Measurements from ENCODE around the gene DNPEP. TPM values are rescaled to one million over a fixed set of nuclear protein-coding genes. Genes with fewer than 3 reads are reported as not detected.
"Not testable (repeated sequence)": the region's sequence is repeated elsewhere in the genome, so short reads cannot be mapped to it uniquely, and the experiment has no call there.

The DNPEP gene
- total RNA-seq, 2 experiments from 2014 or later, result 58.8 to 64.9 TPM

DNA sequence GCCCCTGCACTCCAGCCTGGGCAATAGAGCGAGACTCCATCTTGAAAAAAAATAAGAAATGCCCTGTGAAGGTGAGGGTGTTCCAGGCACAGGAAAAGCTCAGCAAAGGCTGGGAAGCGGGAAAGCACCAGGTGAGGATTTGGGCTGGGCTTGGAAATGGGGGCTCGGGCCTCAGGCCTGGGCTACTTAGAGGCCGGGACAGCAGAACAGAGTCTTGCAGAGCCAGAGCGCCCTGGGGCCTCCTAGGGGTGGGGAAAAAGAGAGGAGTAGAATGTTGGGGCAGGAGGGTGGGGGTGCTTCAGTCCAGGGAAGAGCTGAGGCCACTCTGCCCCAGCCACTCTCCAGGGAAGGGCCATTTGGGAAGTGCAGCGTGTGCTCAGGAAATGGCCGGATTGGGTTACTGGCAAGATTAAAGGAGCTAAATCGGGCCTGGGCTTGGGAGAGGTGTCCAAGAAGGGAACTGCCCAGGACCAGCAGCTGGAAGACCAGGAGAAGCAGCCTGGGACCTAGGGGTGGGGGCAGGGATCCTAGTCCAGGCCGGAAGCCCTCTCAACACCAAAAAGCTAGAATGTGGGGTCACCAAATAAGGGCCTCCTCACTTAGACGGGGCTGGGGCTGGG, 16.7 kb upstream of the DNPEP start:
- Mint-ChIP-seq H3K36me3 (ENCODE audit: low read depth) (no peaks in the 10 kb centered on the region), H3K27me3 (peaks cover 4% of the 10 kb centered on the region), H3K27ac (no peak overlapping the region), H3K4me1 (no peaks in the 10 kb centered on the region), H3K4me3 (no peak overlapping the region), H3K9me3 (no peaks in the 10 kb centered on the region)
- ChIA-PET CTCF (interaction anchor here (0.8 to 3.0 kb wide), 7 partner anchors 12 to 129 kb away, joined by 3 to 16 read pairs (median 7); partner anchors contain the start of gene DNPEP), POLR2A (no interaction called here)
- no peak for DNase-seq

DNA sequence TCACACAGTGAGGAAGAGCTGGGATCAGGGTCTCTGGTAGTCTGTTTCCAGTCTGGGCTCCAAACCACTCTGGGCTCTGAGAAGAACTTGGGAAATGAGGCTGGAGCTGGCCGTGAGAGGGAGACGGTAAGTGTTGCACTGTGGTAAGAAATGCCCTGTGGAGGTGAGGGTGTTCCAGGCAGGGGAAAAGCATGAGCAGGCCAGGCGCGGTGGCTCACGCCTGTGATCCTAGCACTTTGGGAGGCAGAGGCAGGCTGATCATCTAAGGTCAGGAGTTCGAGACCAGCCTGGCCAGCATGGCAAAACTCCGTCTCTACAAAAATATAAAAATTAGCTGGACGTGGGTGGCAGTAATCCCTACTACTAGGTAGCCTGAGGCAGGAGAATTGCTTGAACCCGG, 16.1 kb upstream of the DNPEP start:
- no peak overlapping the region for H3K27ac Mint-ChIP-seq
- no peaks in the 10 kb centered on the region for H3K9me3 Mint-ChIP-seq
- H3K36me3 Mint-ChIP-seq (ENCODE audit: low read depth), result no peaks in the 10 kb centered on the region
- DNase-seq, result no peak
- POLR2A ChIA-PET, result no interaction called here
- CTCF ChIA-PET, result interaction anchor here (0.6 to 3.0 kb wide), 14 partner anchors 13 to 217 kb away, joined by 3 to 16 read pairs (median 4); partner anchors contain the start of genes DNPEP and GMPPA
- no peak overlapping the region for H3K4me3 Mint-ChIP-seq
- peaks cover 4% of the 10 kb centered on the region for H3K27me3 Mint-ChIP-seq
- H3K4me1 Mint-ChIP-seq, result no peaks in the 10 kb centered on the region

DNA sequence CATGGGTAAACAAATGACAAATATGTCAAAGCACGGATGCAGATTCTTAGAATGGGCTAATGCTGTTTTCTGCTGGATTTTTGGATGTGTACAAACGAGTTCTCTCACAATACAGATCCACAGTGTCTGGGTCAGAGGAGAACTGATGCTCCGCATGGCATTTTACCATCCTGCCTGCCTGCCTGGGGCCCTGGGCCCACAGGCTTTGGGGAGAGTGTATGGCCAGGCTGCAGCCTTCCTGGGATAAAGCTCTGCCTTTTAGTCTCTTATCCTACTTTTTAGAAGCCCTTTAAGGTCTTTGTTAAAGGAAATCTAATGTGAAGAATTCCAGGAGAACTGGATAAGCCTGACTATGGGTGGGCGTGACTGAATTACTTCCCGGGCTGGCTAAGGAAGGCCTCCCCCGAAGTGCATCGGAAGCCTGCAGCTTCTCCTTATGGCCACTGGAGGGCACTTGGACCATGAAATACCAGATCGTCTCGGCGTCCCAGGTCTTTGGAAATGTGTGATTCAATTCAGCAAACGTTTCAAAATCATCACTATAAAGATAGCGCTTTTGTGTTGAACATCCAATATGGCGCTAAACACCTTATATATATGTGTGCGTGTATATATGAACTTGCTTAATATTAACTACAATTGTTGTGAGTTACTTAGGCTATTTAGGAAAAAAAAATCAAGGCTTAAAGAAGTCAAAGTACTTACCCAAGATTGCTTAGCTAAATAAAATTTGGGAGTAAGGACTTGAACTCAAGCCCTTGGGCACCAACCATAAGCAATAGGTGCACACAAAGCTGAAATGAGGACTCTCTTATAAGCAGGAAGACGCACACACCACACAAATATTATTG, 15.2 kb upstream of the DNPEP start:
- peak; percentile 65 for DNase-seq
- POLR2A ChIA-PET, result no interaction called here
- H3K9me3 Mint-ChIP-seq, result no peaks in the 10 kb centered on the region
- H3K27ac Mint-ChIP-seq, result no peak overlapping the region
- CTCF ChIA-PET, result interaction anchor here (0.6 to 3.0 kb wide), 21 partner anchors 10 to 1302 kb away, joined by 3 to 20 read pairs (median 3); partner anchors contain the start of genes CNPPD1, DNPEP and GMPPA
- no peaks in the 10 kb centered on the region for H3K4me1 Mint-ChIP-seq
- peaks cover 4% of the 10 kb centered on the region for H3K27me3 Mint-ChIP-seq
- no peak overlapping the region for H3K4me3 Mint-ChIP-seq
- H3K36me3 Mint-ChIP-seq (ENCODE audit: low read depth), result no peaks in the 10 kb centered on the region

DNA sequence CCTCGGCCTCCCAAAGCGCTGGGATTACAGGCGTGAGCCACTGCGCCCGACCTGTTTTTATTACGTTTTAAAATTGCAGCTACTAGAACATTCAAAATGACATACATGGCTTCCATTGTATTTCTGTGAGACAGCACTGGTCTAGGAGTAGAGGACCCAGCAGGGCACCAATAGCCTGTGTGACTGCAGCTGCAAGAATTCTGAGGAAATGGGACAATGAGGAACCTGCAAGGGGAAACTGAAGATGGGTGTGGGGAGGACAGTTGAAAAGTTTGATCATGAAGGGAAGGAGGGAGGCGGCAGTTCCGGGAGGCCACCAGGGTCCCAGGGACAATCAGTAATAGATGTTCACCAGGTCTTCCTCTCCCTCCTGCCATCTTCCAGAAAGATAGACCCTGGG, 13.9 kb upstream of the DNPEP start:
- Mint-ChIP-seq H3K9me3 (no peaks in the 10 kb centered on the region), H3K4me1 (peaks cover 9% of the 10 kb centered on the region), H3K4me3 (no peak overlapping the region), H3K36me3 (ENCODE audit: low read depth) (no peaks in the 10 kb centered on the region), H3K27ac (no peak overlapping the region), H3K27me3 (peaks cover 4% of the 10 kb centered on the region)
- POLR2A ChIA-PET, result interaction anchor here (0.6 kb wide), 1 partner anchor 127 kb away, joined by 3 read pairs; no protein-coding TSS in a partner anchor
- CTCF ChIA-PET, result interaction anchor here (0.9 to 3.0 kb wide), 7 partner anchors 11 to 128 kb away, joined by 3 to 20 read pairs (median 5); partner anchors contain the start of gene DNPEP
- no peak for DNase-seq

DNA sequence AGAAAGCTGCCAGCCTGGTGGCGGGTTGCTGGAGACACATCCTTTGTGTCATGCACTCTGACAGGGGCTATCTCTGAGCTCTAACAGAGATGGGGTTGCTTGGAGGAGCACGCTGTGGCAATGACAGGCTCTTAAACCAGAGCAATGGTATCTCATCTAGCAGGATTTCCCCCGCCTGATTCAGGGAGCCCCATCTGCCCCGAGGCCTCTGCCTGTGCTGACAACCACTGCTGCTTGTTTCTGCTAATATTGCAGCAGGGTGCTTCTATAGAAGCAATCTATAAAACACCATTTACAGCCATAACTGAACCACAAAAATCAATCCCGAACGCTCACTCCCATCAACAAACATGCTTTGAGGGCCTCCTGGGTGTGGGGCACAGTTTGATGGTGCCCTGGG, 12.8 kb upstream of the DNPEP start:
- Mint-ChIP-seq H3K9me3 (no peaks in the 10 kb centered on the region), H3K4me3 (no peak overlapping the region), H3K36me3 (ENCODE audit: low read depth) (no peaks in the 10 kb centered on the region), H3K27ac (no peak overlapping the region), H3K27me3 (peaks cover 4% of the 10 kb centered on the region), H3K4me1 (peaks cover 9% of the 10 kb centered on the region)
- ChIA-PET POLR2A (no interaction called here), CTCF (no interaction called here)
- DNase-seq, result no peak

DNA sequence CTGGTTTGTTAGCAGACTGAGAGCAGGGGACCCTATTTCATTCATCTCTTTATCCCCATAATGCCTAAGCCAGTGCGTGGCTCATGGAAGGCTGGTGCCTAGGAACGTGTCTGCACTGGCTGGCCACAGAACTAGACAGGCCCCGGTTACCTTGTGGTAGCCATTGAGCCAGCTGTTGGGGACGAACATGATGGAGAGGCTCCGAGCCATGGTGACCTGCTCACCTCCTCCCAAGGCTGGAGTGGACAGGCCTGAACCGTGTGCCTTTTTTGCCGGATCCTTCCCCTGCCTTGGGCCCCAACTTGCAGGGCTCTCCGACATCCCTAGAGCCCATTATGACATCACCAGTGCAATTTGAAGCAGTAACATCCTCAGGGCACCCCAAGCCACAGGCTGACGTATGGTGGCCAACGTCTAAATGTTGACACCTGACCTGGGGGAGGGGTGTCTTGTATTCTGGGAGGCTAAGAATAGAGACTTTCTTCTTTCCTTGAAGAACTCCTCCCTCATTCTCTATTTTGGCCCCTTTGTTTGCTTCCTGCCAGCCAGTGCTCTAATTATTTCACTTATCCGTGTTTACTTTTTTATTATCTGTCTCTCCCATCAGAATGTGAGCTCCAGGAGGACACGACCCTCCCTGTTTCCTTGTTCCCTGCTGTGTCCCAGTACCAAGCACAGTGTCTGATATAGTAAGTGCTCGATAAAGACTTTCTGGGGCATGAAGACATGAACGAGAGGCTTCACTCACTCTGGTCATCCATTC, 12.2 kb upstream of the DNPEP start:
- H3K4me1 Mint-ChIP-seq, result peaks cover 9% of the 10 kb centered on the region
- POLR2A ChIA-PET, result no interaction called here
- CTCF ChIA-PET, result interaction anchor here (1.7 kb wide), 1 partner anchor 105 kb away, joined by 3 read pairs; no protein-coding TSS in a partner anchor
- no peak for DNase-seq
- H3K36me3 Mint-ChIP-seq (ENCODE audit: low read depth), result no peaks in the 10 kb centered on the region
- no peaks in the 10 kb centered on the region for H3K9me3 Mint-ChIP-seq
- H3K27ac Mint-ChIP-seq, result no peak overlapping the region
- H3K4me3 Mint-ChIP-seq, result no peak overlapping the region
- peaks cover 4% of the 10 kb centered on the region for H3K27me3 Mint-ChIP-seq

DNA sequence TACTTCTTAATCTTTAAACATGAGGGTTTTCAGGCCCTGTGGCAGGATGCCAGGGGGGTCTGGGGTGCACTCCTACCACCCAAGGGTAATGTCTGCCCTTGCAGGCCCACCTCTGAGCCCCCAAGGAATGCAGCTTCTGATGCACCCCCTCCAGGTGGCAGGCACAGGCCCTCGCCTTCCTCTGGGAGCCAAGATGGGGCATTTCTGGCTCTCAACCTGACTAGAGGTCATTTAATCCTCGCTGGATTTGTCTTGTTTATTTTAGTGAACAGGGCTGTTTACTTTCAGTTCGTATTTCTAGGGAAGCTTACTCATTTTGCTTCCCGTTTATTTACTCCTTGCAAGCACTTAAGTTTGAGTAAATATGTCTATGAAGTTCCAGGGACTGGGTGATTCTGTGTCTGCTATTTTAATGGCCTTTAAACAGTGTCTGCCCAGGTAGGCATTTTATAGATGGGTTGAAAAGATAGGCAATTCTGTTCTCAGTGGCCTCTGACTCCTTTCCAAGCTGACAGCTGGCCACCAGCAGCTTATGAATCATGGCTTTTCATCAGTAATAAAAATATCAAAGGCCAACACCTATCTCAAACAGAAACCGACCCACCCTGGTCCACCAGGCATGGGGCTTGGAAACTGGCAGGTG, 11.1 kb upstream of the DNPEP start:
- Mint-ChIP-seq H3K36me3 (ENCODE audit: low read depth) (no peaks in the 10 kb centered on the region), H3K27me3 (peaks cover 3% of the 10 kb centered on the region), H3K4me1 (peaks cover 9% of the 10 kb centered on the region), H3K4me3 (no peak overlapping the region), H3K27ac (no peak overlapping the region), H3K9me3 (no peaks in the 10 kb centered on the region)
- CTCF ChIA-PET, result interaction anchor here (1.2 to 1.7 kb wide), 2 partner anchors 104 to 142 kb away, joined by 3 read pairs; no protein-coding TSS in a partner anchor
- POLR2A ChIA-PET, result no interaction called here
- no peak for DNase-seq

DNA sequence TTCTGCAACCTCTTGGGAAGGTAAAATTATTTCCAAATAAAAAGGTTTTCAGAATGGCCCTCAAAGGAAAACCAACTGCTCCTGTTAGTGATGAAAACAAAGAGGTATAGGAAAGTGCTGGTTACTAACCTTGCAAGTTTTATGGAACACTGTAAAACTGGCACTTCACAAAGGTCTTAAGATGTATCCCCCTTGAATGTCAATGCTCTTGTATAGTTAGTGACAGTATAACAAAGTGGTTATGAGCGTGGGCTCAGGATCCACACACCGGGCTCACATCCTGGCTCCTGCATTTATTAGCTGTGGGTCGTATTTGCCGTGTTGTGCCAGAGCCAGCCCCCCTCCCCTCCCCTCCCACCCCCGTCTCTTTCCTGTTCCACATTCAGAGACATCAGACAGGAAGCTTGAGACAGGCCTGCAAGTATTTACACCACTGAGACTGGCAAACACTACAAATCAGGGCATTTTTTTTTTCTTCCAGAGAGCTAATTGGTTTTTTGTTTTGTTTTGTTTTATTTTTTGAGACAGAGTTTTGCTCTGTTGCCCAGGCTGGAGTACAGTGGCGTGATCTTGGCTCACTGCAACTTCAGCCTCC, 9.2 kb upstream of the DNPEP start:
- Mint-ChIP-seq H3K4me3 (no peak overlapping the region), H3K27me3 (no peaks in the 10 kb centered on the region), H3K9me3 (no peaks in the 10 kb centered on the region), H3K4me1 (peaks cover 9% of the 10 kb centered on the region), H3K36me3 (ENCODE audit: low read depth) (no peaks in the 10 kb centered on the region), H3K27ac (no peak overlapping the region)
- POLR2A ChIA-PET, result no interaction called here
- DNase-seq, result no peak
- CTCF ChIA-PET, result no interaction called here

DNA sequence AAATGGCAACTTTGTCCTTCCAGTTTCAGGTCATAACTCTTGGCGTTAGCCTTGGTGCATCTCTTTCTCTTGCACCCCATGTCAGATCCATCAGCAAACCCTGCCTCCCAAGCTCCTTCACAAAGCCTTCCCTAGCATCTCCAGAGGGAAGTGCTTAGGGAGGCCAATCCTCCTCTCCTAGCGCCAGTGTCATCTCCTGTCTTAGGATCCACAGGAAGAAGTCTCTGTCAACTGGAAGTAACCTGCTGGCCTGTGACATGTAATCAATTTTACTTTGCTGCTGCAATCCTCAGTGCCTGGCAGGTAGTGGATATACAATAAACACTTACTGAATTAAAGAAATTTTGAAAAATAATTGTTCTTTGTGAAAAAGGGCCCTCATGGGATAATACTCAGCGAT, 7.9 kb upstream of the DNPEP start:
- DNase-seq, result no peak
- no peaks in the 10 kb centered on the region for H3K27me3 Mint-ChIP-seq
- H3K27ac Mint-ChIP-seq, result no peak overlapping the region
- H3K36me3 Mint-ChIP-seq (ENCODE audit: low read depth), result no peaks in the 10 kb centered on the region
- ChIA-PET POLR2A (no interaction called here), CTCF (no interaction called here)
- H3K4me3 Mint-ChIP-seq, result no peak overlapping the region
- no peaks in the 10 kb centered on the region for H3K9me3 Mint-ChIP-seq
- peaks cover 9% of the 10 kb centered on the region for H3K4me1 Mint-ChIP-seq

DNA sequence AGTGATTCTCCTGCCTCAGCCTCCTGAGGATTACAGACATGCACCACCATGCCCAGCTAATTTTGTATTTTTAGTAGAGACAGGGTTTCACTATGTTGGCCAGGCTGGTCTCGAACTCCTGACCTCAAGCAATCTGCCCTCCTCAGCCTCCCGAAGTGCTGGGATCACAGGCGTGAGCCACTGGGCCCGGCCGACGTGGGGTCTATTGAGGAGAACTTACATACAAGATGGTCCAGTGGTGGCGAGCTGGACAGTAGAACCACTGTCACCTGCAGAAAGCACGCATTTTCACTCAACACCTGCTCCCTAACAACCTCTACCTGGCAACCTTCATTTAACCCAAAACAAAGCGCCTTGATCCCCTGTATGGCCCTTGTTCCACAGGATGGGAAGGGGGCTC, 7.3 kb upstream of the DNPEP start:
- H3K4me1 Mint-ChIP-seq; H3K27ac Mint-ChIP-seq; POLR2A ChIA-PET; DNase-seq; CTCF ChIA-PET; H3K9me3 Mint-ChIP-seq; H3K4me3 Mint-ChIP-seq; H3K36me3 Mint-ChIP-seq (ENCODE audit: low read depth); H3K27me3 Mint-ChIP-seq: not testable (repeated sequence)

DNA sequence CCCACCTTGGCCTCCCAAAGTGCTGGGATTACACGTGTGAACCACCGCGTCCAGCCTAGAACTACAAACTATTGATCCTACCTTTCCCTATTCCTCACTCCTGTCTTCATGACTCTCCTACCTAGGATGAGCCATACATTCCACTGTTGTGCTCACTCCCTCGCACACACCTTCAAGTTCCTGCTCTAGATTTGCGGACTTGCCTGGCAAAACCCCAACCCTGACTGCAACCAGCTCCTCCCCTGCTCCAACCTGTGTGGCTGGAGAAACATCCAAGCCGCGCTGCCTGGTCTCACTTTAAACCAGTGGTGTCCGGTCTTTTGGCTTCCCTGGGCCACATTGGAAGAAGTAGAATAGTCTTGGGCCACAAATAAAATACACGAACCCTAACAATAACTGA, 5.0 kb upstream of the DNPEP start:
- DNase-seq, result no peak
- no peaks in the 10 kb centered on the region for H3K36me3 Mint-ChIP-seq (ENCODE audit: low read depth)
- no peaks in the 10 kb centered on the region for H3K9me3 Mint-ChIP-seq
- POLR2A ChIA-PET, result no interaction called here
- CTCF ChIA-PET, result interaction anchor here (1.0 to 2.1 kb wide), 3 partner anchors 10 to 137 kb away, joined by 3 to 5 read pairs (median 3); no protein-coding TSS in a partner anchor
- no peak overlapping the region for H3K4me3 Mint-ChIP-seq
- H3K4me1 Mint-ChIP-seq, result peaks cover 16% of the 10 kb centered on the region
- H3K27ac Mint-ChIP-seq, result no peak overlapping the region
- peaks cover 3% of the 10 kb centered on the region for H3K27me3 Mint-ChIP-seq

DNA sequence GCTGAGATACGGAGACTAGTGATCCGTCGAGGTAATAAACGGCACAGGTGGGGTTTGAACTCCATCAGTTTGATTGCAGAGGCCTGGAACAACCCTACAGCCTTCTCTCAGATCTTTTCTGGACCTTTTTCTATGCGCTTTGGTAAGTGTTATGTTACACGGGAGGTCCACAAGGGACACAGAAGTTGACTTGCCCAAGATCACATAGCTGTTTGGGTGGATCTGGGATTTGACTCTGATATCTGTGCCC, 1.1 kb upstream of the DNPEP start:
- CTCF ChIA-PET, result interaction anchor here (0.7 to 3.2 kb wide), 14 partner anchors 9 to 493 kb away, joined by 3 to 16 read pairs (median 3); partner anchors contain the start of genes ANKZF1, ATG9A and GMPPA
- peak overlapping the region; percentile 96 for H3K4me3 Mint-ChIP-seq
- H3K9me3 Mint-ChIP-seq, result no peaks in the 10 kb centered on the region
- H3K27ac Mint-ChIP-seq, result peak overlapping the region; percentile 85
- H3K36me3 Mint-ChIP-seq (ENCODE audit: low read depth), result peaks cover 23% of the 10 kb centered on the region
- H3K4me1 Mint-ChIP-seq, result peaks cover 17% of the 10 kb centered on the region
- H3K27me3 Mint-ChIP-seq, result peaks cover 3% of the 10 kb centered on the region
- POLR2A ChIA-PET, result no interaction called here
- DNase-seq, result no peak

Data from activated CD4-positive, alpha-beta T cell treated with anti-CD3 and anti-CD28 coated beads, Interleukin-2, amount 10 ng/mL, durations not matched to agents 7 days and 5 days (primary cell).